Forelimb muscle (tissue), 1 donor: Measurements from ENCODE around the gene SFT2D2. TPM values are rescaled to one million over a fixed set of nuclear protein-coding genes. Genes with fewer than 3 reads are reported as not detected.
"Not testable (repeated sequence)": the region's sequence is repeated elsewhere in the genome, so short reads cannot be mapped to it uniquely, and the experiment has no call there.

Source experiments
- DNase-seq: peaks from one replicate; pipeline ENCODE4 v3.0.0-alpha.2; 2013; ENCODE audit warnings: low read depth
- polyA plus RNA-seq: library from polyadenylated mRNA; unstranded; fragments of 120-200 nt; gene quantifications from one replicate; pipeline ENCODE4 v1.2.1, GENCODE V29; 2013; ENCODE audit not compliant: insufficient read length

The SFT2D2 gene
- 7.3 TPM for polyA plus RNA-seq

DNA sequence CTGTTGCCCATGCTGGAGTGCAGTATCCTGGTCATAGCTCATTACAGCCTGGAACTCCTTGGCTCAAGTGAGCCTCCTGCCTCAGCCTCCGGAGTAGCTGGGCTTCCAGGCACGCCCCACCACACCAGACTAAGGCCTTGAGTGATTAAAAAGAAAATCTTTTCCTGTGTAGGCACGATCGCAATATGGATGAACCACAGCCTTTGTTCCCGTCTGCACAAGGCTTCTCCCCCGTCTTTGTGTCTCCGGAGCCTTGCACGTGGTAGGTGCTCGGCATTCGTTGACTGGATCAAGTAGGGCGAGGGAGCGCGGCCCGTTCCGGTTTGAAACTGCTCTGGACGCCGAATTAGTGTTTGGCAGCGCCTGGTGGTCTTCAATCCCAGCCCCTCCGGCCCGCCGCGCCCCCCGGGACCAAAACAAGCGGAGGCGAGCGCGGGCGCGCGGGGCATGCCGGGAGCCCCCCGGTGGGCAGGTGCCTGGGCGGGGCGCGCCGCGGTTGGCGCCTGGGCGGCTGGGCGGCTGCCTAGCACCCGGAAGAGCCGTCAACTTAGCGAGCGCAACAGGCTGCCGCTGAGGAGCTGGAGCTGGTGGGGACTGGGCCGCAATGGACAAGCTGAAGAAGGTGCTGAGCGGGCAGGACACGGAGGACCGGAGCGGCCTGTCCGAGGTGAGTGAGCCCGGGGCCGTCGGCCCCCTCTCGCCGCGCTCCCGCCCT is at the start of gene SFT2D2:
SFT2D2 (plus strand) TSS at position 529 of the 715 bp plus-strand sequence; CDS start at position 605, 76 bp downstream.
- no peak for DNase-seq

DNA sequence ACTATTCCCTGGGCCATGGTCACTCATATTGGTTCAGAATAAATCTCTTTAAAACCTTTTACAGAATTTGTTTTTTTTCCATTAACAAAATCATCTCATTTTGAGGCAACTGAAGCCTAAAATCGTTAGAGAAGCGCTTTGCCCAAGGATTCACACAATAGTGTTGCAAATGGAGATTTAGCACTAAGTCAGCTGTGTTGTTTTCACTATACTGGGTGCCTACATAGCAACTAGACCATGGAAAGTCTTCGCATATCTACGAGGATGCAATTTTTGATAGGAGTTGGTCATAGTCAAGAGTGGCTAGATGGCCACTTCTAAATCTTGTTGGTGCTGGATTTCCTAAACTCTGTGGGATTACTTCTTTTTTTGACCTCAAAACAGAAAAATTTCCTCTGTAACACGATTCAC is 47.6 kb upstream of the SFT2D2 start:
- no peak for DNase-seq

DNA sequence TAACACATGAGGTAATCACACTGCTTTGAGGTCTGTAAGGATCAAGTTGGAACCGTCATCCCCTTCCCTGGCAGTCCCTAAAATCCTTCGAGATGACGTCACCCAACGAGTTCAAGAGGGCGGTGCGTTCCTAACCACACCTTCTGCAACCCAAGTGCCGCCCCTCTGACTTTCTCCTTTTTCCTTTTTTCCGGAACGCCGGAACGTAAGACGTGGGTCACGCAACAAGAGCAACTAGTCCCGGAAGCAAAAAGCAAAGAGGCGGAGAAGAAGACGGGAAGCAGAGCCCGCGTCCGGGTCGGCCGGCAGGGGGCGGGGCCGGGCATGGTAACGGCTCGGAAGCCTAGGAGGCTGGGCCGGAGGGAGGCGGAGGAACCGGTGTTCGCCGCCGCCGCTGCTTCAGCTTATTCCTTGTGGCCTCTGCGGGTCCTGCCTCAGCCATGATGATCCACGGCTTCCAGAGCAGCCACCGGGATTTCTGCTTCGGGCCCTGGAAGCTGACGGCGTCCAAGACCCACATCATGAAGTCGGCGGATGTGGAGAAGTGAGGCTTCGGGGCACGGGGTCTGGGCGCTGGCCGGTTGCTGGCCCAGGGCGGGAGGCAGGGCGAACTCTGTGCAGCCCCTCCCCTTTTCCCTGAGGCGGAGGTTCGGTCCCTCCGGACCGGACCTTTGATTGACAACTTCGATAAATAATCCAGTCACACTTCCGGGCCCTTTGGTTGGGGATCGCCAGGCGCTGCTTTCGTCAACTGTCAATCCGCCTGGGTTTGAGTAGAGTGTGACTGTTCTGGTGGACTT is 47.0 kb upstream of the SFT2D2 start, which contains the start of gene TIPRL:
TIPRL (plus strand) TSS at position 325 of the 800 bp plus-strand sequence; CDS start at position 441, 116 bp downstream.
- peak; percentile 96 for DNase-seq

DNA sequence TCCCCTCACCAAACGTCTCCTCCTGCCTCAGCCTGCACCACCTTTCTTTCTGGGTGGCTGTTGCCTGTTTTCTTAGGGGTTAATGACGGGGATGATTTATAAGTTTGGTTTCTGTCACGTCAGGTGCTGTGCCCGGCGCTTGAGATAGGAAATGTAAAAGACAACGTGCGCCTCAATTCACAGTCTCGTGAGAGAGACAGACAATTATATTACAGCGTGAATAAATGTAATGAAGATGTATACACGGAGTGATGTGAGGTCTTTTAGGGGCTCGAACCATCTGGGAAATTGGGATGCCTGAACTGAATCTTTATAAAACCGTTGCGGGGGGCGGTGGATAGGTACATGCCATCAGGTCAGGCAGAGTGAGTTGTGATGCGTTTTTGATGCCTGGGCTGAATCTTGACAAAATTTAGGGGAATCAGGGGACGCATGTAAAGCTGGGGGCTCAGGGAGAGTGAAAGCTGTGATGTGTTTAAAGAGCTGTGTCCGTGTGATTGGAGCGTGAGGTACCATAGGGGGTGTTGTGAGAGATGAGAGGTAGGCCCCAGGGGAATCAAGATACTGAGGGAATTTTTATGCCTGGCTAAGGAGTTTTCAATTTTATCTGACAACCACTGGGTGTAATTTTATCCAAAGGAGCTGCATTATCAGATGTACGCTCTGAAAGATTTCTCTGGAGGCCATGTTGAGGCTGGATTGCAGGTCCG is 46.2 kb upstream of the SFT2D2 start:
- no peak for DNase-seq

DNA sequence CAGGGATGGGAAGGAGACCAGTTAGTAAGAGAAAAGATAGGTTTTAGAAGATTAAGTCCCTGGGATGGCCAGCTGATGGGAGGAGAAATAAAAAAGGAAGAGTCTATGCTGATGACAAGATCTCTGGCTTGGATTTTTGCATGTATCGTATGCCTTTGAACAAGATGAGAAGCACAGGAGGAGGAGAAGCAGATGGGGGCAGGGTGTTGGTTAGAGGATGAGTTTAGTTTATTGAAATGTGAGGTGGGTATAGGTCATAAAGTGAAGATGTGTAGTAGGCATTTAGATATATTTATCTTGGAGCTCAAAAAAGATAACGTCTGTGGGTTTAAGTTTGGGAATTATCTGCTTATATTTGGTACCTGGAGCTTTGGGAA is 45.7 kb upstream of the SFT2D2 start:
- DNase-seq: no peak

DNA sequence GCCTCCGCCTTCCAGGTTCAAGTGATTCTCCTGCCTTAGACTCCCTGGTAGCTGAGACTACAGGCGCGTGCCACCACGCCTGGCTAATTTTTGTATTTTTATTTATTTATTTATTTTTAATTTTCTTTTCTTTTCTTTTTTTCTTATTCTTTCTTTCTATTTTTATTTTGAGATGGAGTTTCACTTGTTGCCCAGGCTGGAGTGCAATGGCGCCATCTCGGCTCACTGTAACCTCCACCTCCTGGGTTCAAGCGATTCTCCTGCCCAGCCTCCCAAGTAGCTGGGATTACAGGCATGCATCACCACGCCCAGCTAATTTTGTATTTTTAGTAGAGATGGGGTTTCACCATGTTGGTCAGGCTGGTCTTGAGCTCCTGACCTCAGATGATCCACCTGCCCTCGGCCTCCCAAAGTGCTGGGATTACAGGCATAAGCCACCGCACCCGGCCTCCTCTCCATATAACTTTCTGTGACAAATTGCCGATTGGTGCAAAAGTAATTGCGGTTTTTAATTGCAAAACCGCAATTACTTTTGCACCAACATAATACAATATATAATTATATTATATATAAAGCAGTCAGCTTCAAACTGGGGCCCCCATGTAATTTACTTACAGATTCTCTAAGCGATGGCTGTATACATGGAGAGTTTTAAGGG is 44.6 kb upstream of the SFT2D2 start:
- DNase-seq: not testable (repeated sequence)

DNA sequence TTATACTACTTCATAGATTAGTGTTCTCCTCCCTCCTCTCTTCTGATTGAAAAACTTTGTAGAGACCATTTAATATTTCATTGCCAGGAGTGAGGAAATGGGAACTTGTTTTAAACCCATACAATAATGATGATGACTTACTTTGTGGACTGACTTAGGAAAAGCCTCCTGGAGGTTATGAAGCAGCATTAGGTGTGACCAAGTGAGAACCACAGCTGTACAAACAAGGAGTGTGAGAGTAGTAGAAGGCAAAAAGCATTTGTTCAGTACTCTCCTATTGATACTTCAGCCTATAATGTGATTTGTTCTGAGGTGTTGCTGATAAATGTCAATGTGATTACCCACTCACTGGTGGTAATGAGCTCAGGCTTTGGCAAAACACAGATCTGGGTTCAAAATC is 38.6 kb upstream of the SFT2D2 start:
- DNase-seq: no peak

DNA sequence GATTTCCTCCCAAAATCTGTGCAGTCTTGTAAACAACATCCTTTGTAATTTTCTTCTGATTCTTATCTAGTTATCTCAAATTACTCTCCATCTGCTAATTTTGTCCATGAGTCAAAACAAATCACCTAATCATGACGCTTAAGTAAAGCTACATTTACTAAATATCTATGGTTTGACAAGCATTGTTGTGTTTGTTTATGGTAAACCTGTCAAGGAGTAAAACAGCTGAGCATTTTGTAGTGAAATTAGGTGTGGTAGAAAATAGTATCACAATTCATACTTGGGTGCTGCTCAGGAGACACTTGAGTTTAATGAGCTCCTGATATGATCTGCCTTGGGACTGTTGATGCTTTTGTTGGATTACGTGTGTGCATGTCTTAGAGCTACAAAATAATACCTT is 35.4 kb upstream of the SFT2D2 start:
- DNase-seq: no peak

DNA sequence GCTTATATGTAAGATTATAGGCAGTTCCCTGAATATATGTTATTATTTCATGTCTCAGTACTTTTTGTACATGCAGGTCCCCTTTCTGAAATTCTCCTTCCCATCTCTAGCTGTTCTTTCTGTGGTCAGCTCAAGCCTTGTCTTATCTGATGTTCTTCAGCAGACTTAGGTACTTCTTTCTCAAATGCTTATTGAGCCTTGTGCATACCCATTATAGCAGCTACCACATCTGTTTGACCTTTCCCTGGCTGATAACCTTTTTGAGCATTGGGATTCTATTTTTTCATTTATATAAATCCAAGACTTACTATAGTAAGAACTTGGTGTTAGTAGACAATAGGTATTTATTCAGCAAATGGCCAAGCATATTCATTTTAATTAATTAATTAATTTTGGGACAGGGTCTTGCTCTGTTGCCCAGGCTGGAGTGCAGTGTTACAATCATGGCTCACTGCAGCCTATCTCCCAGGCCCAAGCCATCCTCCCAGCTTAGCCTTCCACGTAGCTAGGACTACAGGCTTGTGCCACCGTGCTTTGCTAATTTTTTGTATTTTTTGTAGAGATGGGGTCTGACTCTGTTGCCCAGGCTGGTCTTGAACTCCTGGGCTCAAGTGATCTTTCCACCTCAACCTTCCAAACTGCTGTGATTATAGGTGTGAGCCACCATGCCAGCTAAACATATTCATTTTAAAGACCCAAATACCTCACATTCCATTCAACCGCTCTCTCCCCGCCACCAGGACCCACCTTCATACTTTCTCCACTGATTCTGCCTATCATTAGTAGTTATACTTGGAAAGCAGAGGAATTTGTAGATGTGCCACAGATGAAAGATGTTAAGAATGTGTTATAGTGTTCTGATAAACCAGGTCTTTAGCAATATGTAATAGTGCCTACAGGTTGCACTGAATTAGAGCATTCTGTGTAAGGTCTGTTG is 30.3 kb upstream of the SFT2D2 start:
- no peak for DNase-seq

DNA sequence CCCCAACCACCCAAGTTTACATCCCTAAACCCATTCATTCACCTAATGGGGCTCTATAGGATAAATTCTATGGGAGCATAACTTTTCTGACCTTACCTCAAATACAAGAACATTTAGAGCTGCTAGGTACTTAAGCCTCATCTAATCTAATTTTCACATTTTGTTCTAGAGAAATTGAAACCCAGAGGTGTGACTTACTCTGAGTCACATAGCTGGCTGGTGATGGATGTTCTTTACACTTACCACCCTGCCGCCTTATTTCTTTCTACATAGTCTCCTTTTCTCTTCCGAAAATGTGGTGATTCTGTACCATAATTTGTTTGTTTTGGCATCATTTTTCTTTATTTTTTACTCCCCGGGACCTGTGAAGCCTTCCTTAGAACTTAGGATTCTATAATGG is 26.7 kb upstream of the SFT2D2 start:
- DNase-seq: no peak

DNA sequence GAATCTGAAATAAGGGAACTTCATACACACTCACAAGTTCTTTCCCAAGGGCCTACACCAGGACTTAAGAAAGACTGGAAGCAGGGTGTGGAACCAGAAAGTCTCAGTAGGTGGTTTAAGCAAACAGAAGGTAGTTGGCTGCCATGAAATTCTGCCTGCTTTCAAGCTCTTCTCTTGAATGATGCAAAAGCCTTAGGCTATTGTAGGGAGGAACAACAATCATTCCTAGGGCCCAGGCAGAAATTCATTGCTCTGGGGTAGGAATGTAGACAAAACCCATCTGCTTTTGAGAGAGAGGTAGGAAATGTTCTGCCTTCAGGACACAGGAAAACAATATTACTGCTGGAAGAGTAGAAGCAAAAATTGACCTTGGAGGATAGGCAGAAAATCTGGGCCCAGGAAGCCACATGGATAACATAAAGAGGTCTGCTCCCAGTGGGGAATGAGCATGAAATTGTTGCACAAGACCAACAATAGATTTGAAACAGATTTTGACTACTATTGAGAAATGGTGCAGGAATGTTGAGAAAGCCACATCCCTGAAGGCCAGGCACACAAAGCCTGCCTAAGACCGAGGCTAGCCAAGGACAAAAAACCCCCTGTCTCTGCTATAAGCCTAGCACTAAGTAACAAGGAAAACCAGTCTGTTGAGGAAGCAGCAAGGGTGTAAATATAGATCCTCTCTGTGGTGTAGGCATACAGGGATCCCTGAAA is 22.7 kb upstream of the SFT2D2 start:
- DNase-seq: no peak

DNA sequence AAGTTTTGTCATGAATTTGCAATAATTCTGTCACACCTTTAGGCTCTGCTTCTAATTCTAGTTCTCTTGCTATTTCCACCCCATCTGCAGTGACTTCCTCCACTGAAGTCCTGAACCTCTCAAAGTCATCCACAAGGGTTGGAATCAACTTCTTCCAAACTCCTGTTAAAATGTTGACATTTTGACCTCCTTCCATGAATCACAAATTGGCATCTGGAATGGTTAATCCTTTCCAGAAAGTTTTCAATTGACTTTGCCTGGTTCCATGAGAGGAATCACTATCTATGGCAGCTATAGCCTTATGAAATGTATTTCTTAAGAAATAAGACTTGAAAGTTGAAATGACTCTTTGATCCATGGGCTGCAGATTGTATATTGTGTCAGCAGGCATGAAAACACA is 19.7 kb upstream of the SFT2D2 start:
- DNase-seq: no peak

DNA sequence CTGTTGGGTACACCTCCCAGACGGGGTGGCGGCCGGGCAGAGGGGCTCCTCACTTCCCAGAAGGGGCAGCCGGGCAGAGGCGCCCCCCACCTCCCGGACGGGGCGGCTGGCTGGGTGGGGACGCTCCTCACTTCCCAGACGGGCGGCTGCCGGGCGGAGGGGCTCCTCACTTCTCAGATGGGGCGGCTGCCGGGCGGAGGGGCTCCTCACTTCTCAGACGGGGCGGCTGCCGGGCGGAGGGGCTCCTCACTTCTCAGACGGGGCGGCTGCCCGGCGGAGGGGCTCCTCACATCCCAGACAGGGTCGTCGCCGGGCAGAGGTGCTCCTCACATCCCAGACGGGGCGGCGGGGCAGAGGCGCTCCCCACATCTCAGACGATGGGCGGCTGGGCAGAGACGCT is 18.1 kb upstream of the SFT2D2 start:
- DNase-seq: not testable (repeated sequence)

DNA sequence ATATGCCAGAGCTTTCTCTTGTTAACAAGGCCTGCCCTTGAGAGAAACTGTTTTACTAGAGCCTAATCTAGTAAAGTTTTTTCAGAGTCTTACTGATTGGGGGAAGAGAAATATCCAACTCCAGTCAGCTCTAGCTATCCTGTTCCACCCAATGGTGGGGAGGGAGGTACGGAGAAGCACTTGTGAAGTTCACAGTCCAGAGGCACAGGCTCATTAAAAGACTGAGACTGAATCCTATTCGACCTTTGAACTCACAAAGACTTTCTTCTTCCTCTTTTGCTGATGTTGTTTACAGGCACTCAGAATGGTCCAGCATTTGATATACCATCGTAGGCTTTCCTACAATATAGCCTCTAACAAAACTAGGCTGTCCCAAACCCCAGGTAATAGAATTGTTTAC is 15.5 kb upstream of the SFT2D2 start:
- DNase-seq: no peak

DNA sequence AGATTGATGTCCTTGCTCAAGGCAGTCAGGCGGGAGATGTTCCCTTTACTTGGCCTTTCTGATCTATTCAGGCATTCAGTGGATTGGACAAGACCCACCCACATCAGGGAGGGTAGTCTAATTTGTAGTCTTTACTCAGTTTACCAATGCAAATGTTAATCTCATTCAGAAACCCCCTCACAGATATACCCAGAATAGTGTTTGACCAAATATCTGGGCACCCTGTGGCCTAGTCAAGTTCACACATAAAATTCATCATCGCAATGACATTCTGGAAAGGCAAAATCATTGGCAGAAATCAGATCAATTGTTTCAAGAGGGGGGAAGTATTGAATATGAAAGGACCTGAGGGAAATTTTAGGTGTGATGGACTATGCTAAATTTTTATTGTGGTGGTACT is 12.5 kb upstream of the SFT2D2 start:
- DNase-seq: no peak

DNA sequence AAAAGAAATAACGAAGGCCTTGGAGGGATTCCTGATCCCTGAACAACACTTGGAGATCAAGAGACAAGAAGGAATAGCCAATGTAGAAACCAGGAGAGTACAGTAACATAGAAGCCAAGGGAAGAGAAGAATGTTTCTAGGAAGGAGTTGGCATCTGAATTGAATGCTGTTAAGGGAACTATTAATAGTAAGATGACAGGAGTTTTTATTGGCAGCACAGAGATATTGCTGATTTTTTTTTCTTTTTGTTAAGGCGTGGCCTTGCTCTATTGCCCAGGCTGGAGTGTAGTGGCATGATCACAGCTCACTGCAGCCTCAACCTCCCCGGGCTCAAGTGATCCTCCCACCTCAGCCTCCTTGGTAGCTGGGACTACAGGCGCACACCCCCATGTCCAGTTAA is 9.6 kb upstream of the SFT2D2 start:
- DNase-seq: no peak

DNA sequence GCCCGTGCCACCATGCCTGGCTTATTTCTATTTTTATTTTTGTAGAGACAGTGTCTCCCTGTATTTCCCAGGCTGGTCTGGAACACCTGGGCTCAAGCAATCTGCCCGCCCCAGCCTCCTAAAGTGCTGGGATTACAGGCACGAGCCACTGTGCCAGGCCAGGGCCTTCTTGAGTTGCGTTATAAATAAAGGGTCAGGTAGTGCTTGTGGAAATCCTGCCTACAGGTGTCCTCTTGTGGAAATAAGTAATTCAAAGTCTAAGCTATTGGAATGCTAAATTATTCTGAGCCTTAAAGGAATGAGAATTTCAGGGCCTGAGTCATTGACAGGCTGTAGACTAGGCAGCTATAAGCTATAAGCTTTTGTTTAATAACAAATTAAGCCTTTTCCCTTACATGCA is 8.1 kb upstream of the SFT2D2 start:
- DNase-seq: no peak

DNA sequence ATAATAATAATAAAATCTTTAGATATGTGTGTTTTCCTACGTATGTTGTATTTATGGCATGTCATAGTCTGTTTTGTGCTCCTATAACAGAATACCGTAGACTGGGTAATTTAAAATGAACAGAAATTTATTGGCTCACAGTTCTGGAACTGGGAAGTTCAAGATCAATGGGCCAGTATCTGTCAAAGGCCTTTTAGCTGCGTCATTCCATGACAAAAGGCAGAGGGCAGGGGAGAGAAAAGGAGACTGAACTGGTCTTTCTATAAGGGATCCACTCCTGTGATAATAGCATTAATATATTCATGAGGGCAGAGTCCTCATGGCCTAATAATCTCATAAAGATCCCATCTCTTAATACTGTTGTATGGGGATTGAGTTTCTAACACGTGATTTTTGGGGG is 7.1 kb upstream of the SFT2D2 start:
- DNase-seq: no peak

DNA sequence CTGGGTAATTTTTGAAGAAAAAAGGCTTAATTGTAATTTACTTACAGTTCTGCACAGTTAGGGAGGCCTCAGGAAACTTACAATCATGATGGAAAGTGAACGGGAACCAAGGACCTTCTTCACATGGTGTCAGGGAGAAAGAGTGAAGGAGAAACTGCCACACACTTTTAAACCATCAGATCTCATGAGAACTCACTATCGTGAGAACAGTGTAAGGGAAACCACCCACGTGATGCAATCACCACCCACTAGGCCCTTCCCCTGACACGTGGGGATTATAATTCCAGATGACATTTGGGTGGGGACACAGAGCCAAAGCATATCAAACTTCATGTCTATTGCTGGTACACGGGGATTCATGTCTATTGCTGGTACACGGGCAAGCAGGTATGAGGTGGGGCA is 5.3 kb upstream of the SFT2D2 start:
- no peak for DNase-seq

DNA sequence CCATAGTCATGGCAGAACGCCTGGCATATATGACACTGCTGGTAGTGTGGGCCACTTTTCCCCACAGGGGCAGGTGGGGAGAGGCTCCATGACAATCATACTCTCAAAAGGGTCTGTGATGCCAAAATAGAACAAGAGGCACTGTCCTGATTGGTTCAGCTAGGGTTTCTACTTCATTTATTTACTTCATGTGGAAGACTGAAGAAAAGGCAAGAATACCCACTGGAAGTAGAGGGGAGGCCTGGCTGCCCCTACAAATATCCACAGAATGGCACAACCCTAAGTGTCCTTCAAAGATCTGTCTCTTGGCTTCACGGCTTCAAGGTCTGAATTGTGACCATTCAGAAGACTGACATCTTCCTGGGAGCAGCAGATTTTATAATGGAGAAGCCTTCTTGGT is 4.5 kb upstream of the SFT2D2 start:
- no peak for DNase-seq
